Activated gamma-delta T cell (primary cell): ENCODE measurements around the gene EYS.
"Not testable (repeated sequence)": the region's sequence is repeated elsewhere in the genome, so short reads cannot be mapped to it uniquely, and the experiment has no call there.

Source experiments
- DNase-seq: peaks from one replicate; lab custom pipeline; 2025; lab: John Stamatoyannopoulos, UW

The EYS gene

DNA sequence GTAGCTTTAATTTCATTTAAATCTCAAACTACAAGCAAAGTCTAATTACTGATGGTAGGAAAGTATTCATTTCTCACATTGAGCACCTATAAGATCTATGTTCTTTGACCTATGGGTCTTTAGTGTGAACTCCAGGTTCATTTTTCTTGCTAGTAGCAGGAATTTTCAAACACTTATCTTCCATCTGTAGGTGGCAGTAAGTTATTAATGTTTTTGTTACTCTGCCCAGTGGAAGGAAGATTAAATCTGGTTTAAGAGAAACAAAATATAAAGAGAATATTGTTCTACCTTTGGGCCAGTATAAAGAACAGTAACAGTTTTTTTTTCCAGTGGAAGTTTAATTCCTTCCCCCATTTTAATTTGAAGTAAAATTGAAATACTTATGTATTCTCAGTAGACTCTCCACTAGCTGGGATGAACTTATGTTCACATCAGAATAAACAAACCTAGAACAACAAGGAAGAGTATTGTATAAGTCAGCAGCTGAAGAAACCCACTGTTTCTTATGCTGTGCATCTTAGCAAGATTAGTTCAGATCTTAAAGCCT is 1743.2 kb downstream of the EYS start:
- no peak for DNase-seq

DNA sequence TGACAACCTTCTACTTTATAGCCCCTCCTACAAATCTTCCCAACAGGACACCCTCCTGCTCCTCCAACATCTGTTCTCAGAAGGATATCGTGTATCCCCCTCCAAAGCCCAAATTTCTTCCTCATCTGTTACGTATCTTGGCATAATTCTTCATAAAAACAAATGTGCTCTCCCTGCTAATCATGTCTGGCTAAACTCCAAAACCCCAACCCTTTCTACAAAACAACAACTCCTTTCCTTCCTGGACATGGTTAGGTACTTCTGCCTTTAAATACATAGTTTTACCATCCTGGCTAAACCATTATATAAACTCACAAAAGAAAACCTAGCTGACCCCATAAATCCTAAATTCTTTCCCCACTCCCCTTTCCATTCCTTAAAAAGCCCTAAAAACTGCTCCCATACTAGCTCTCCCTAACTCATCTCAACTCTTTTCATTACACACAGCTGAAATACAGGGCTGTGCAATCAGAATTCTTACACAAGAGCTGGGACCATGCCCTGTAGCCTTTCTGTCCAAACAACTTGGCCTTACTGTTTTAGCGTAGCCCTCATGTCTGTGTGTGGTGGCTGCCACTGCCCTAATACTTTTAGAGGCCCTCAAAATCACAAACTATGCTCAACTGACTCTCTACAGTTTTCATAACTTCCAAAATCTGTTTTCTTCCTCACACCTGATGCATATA is 1753.5 kb downstream of the EYS start:
- DNase-seq = not testable (repeated sequence)

DNA sequence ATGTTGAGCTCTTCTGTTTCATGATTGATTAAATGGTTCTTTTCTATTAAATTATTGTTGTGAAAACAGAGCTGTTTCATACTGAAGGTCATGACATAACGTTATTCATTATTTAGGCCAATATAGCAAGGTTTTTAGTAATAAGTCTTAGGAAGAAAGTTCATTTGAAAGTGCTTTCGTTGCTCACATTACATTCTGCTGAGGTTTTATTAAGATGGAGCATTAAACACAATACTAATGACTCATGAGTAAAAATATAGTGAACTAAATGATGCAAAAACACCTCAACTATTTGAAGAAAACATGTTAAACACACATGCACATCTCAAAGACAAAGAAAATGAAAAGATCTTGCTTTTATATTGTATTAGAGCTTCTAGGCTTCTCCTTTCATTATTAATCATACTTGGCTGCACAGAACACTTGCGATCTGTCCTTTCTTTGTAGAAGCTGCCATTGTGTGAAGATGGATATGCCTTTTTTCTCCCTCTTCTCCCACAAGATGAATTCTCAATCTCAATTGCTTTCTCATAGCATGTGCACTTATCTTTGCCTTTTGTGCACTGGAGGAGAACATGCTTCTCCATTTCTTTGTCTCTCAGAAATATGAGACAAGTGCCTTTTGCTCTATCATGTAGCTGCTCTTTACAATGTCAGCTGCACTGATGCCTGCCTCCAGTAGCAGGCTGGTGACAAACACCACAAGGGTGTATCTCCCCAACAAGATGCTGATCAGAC is 1759.1 kb downstream of the EYS start:
- DNase-seq = no peak

DNA sequence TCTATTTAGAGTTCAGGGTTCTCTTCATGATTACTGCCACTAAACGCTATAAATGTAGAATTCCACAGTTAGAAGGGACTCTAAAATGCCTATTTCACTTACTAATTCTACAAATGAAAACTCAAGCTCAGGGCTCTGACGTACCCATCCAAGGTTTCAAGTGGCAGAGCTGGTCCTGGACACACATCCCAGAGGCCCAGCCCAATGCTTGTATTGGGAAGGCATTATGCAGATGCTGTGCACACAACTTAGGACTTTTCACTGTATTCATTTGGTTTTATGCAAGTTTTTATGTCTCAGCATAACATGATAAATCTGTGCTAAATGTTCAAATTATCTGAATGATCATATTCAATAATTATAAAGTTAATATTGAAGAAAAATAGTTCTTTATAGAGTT is 1761.0 kb downstream of the EYS start:
- no peak for DNase-seq

DNA sequence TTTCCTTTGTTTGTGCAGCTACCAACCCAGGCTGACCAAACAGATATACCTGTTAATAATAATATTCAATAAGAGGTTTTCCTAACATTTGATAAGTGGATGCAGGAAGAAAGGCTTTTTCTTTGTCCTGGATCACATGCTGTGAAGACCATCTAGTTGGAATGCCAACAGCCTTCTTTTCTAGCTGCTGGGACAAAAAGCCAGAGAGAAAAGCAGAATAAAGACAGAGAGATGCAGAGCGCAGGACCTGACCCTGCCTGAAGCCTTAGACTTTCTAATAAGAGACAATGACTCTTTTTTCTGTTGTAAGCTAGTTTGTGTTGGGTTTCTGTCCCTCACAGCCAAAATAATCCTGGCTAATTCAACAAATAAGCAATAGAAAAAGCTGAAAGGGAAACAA is 1763.2 kb downstream of the EYS start:
- DNase-seq = no peak

DNA sequence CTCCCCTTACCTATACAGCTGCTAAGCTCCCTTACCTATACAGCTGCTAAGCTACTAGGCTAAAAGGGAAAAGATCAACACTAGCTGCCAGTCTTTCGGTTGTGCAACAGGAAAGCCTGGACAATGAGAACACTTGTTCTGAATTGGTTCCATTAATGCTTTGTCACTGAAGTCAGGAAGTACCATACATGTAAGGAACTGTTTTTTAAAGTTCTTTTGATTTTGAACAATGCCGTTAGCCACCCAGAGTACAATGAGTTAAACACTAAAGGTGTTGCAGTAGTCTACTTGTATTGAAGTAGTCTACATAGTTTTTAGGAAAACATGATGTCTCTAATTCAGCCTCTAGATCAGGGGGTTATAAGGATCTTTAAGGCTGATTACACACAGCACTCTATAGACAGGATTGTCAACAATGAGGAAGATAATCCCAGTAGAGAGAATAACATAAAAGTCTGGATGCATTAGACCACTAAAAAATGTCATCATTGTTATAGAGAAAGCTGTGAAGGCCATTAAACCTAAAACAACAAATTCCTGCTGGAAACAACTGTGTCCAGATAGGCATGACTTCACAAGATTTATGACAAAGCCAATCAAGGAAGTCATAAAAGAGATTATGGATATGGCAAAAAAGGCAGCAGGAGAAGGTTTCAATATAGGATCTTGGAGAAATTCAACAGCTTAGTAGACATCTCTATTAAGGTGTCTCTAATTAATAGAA is 1765.1 kb downstream of the EYS start:
- DNase-seq = no peak

DNA sequence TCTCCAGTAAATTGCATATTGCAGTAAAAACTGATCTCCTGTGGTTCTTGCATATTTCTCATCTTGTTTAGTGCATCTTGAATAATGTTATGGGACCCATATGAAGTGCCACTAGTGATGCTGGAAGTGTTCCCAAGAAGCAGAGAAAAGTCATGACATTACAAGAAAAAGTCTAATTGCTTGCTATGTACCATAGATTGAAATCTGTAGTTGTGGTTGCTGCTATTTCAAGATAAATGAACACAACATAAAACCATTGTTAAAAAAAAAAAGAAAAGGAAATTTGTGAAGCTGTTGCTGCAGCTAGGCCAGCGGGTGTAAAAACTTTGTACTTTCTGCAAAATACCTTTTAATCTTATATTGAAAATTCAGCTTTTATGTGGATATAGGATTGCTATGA is 1767.0 kb downstream of the EYS start:
- DNase-seq = no peak

DNA sequence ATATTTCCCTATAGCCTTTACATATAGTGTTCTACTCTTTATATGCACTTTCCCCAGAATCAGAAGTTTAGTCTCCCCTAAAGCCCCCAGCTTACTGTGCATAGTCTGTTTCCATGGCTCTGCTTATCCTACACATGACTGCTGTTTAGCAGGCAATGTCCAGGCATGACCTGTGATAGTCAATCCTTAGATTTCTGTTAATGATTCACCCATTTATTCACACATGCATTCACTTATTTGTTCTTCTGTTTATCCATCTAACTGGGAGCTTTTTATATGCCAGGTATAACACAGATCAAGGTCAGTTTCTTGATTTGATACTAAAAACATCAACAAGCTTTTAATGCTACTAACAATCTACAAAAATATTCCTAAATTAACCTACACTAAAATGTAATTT is 1770.6 kb downstream of the EYS start:
- no peak for DNase-seq

DNA sequence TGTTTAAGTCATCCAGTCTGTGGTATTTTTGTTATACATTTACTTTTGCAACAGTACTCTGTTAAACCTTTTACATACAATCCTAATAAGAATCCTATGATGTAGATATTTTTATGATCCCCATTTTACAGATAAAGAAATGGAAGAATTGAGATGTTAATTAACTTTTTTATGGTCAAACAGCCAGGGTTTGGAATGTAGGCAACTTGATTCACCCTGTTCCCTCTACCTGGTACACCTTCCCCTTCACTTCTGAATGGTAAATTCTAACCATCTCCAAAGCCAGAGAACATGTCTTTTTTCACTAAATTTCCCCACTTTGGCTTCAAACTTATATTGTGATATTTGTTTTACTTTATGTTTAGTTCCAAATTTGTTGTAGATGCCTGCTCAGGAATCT is 1771.3 kb downstream of the EYS start:
- no peak for DNase-seq

DNA sequence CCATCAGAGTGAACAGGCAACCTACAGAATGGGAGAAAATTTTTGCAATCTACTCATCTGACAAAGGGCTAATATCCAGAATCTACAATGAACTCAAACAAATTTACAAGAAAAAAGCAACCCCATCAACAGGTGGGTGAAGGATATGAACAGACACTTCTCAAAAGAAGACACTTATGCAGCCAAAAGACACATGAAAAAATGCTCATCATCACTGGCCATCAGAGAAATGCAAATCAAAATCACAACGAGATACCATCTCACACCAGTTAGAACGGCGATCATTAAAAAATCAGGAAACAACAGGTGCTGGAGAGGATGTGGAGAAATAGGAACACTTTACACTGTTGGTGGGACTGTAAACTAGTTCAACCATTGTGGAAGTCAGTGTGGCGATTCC is 1773.1 kb downstream of the EYS start:
- not testable (repeated sequence) for DNase-seq

DNA sequence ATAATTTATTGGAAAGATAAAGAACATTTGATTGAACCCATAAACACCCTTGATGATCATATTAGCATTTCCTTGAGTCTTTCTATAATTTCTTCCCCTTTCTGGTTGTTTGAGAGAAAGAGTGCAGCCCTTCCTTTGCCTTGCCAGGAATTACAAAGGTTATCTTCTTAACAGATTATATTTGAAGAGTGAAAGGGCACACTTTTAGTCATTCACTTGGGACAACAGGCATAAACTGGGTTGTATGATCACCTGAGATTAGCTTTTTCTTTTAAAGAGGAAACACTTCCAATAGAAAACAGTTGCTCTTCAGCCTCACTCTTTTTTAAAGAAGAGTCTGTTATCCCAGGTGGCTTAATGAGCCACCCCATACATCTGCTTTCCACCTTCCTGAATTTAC is 1776.2 kb downstream of the EYS start:
- no peak for DNase-seq

DNA sequence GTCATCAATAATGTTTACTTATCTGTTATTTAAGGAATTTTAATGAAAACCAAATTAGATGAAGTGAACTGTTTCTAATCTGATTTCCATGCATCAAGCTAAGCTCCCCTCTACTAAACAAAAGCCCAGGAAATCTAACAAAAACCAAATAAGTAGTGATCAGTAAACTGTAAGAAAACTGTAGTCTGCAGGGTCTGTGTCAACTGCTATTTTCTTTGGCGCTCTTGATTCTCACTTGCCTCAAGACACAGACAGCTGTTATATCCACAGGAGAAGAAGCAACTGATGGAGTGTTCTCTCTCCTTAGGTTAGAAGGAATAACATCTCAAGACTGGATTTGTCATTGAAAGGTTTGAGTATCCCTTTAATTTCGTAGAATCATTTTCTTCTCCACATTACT is 1777.9 kb downstream of the EYS start:
- no peak for DNase-seq

DNA sequence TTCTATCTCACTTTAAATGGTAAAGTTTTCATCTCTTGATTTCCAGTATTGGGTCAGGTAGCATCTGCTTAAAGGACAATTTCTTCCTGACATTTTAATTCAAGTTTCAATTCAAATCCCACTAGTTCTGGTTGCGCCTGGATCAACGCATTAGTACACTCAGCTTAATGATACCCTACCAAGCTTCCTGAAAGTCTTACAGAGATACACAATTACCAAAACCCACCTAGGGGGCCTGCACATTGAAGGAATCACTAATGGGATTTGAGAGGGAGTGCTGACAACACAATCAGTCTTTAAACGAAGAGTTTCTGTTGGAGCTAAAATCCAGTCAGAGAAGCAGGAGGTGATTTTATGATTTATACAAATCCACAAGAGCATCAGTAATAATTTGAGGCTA is 1778.4 kb downstream of the EYS start:
- DNase-seq = no peak

DNA sequence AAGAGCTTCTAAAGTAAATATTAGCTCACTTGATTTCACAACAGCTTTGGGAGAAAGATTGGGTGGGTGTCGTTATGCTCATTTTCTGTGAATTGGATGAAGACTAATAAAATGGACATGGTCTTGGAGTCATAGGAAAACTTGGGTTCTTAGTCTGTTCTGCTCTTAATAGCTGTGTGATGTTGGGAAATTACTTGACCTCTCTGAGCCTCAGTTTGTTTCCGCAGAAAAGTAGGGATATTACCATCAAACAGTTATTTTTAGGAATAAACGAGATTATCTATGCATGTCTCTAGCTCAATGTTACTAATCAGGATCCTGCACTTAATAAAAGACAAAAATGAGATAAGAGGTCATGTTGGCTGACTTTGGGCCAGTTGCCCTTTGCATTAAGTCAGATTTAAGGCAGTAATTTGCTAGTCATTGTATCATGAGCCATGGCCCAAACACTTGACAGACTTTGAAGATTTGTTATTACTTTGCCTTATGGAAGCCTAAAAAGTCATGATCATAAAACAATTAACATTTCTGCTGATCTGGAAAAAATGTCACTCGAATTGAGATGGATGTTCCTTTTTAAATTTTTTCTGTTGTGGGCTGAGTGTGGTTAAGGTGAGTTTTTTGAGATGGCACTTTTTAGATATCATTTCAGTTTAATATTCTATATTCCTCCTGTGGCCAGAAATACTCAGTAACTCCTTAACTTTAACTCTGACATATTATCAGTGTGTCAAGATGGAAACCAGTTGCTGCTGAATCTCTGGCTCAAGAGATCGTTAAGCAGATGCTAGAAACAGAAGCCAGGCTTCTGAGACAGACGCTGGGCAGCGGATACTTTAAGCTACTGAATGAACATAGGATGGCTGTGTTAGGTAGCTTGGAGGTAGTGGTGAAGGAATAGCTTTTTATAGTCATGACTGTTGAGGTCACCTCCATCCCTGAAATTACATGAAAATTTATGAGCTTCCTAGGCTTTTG is 1779.8 kb downstream of the EYS start:
- DNase-seq = no peak

DNA sequence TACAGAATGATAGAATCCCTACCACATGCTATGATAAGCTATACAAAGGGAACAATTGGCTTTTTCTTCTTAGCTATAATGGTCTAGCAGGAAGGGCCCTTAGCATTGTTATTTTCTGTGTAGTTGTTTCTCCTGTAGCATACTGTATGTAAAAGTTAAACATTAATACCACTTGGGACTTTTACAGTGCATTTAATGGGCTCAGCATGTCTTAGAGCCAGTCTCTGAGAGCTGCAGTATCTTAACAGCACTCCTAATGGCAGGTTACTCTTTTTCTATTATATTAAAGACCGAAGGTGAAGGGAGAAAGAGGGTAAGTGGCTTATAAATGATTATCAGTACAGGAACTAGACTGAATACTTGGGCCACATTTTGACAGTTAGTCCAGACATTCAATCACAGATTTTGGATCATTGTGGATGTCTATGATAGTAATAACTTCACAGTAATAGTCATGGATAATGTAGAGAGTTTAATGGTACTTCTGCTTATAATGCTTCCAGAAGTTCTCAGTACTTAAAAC is 1780.7 kb downstream of the EYS start:
- no peak for DNase-seq

DNA sequence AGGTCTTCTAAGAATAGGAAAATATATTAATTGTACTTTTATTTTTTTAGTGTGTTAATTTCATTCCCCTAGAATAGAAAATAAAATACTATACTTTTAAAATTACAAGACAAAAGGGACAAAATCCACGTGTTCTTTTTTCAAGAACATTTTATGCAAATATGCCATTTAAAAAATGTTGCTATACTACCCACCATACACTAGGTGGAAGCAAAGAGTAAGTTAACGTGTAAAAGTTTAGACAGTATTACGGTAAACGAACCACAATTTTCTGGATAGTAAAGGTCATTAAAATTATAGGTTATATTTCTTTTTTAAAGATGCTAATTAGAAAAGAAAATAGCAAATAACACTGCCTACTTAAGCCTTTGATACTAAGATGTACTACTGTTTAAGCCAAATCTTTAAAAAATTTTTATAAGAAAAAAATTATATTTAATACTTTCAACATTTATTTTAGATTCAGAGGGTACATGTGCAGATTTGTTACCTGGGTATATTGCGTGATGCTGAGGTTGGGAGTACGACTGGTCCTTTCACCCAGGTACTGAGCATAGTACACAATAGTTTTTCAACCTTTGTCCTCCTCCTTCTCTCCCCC is 1783.8 kb downstream of the EYS start:
- DNase-seq = no peak

DNA sequence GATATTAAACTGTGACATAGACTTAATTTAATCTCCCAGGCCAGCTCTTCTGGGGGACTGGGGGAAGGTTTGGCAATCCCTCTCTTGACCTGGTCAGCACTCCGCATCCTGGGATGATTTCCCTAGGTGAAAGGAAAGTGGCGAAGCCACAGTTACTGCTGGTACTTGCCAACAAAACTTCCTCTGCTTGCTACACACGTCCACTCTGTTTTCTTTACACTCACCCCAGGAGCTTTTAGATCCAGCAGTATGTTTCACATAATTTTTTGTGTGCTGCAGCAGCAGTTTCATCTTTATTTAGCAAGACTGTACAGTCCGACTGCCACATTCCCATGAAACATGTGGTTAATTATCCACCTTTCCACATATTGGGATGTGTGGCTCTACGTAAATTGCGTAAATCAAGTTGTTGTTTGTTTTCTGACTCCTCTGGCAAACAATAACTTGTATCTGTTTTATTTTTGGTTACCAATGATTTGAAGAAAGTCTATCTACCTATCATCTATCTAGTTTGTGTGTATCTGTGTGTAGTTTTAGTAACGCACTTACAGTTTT is 1787.4 kb downstream of the EYS start:
- DNase-seq = no peak

DNA sequence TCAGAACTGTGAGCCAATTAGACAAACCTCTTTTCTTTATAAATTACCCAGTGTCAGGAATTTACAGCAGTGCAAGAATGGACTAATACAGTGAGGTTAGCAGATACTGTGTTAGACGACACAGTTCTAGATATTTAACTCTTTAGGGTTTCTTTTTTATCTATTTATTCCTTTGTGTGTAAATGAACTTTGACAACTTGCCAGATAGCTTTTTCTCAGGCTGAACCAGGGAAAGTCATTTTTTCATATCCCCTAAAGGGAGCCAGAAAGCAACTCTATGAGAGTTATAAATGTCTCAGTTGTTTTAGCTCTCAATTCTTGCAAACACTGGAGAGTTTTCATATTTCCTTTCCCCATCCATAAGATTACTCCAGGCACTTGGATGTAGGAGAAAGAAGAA is 1794.1 kb downstream of the EYS start:
- DNase-seq = no peak

DNA sequence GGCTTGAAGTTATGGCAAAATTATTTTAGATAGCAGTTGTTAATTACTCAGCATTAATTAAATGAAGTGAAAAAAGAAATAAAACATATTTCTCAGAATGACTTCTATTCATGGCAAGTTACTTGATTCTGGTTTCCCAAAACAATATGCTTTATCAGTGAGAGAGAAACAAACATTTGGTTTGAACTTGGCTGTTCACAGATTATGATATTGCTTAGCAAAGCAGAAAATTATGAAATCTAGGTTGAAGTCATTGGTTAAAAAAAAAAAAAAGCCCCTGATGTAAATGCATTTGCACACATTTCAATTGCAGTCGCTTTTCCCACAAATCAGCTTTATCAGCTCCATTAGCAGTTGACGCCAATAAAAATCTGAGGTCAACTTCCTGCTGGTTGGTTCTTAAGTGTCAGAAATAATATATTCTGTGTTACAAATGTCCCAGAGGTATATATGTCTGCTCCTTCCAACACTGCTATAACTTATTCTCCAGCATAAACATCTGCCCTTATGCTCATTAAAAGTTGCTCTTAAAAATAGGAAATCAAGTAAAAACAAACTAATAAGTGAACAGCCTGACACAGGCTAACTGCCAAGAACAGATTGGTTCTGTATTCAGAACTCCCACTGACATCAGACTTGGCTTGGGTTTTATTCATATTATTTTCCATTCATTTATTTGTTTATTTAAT is 1796.0 kb downstream of the EYS start:
- DNase-seq = no peak

DNA sequence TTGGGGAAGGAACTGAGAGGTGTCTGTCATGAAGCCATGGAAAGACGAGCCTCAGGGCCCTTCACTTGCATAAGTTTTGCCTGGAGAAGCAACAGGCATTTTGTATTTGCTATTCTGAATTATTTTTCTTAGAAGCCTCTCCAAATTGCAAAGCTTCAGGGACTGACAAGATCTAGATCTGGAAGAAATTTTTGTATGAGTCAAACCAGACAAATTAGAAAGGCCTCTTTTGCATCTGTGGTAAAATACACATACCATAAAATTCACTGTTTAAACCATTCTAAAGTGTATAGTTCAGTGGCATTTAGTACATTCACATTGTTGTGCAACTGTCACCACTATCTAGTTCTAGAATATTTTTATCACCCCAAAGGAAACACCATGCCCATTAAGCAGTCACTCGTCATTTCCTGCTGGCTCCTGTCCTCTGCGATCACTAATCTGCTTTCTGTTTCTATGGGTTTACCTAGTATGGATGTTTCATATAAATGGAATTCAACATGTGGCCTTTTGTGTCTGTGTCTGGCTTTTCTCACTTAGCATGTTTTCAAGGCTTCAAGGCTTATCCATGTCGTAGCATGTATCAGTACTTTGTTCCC is 1802.3 kb downstream of the EYS start:
- no peak for DNase-seq
